Activated CD4-positive, alpha-beta T cell treated with anti-CD3 and anti-CD28 coated beads for 36 hours (primary cell): ENCODE data around the gene OR6Q1. TPM values are rescaled to one million over a fixed set of nuclear protein-coding genes. Genes with fewer than 3 reads are reported as not detected.
A peak's percentile ranks its signal among the peaks of the same experiment; 100 is the strongest.

Experiments used
- ATAC-seq: fragments of 200-7000 bp; cut with Tn5 transposase; one replicate; pipeline ENCODE4 v1.10.0; 2021; ENCODE audit warnings: mild to moderate bottlenecking, moderate library complexity
- CTCF ChIA-PET: fragments of 350-600 bp; sonication (Branson Sonifier 250); formaldehyde crosslinking; loops from one replicate; lab custom pipeline; 2021; ENCODE audit warnings: antibody characterized with exemption; lab: Charles Lee
- POLR2A ChIA-PET: fragments of 350-600 bp; sonication (Branson Sonifier 250); formaldehyde crosslinking; loops from one replicate; lab custom pipeline; 2021; ENCODE audit warnings: antibody characterized with exemption, inconsistent platforms; lab: Charles Lee
- DNase-seq: peaks from one replicate; pipeline ENCODE4 v3.0.0-alpha.2; 2020
- H3K27ac Mint-ChIP-seq: one replicate; pipeline ENCODE4 v1.8.0; 2021; ENCODE audit warnings: mixed read lengths
- H3K27me3 Mint-ChIP-seq: one replicate; pipeline ENCODE4 v1.8.0; 2021; ENCODE audit warnings: mixed read lengths
- H3K36me3 Mint-ChIP-seq: one replicate; pipeline ENCODE4 v1.8.0; 2021; ENCODE audit warnings: low read depth, mixed read lengths
- H3K4me1 Mint-ChIP-seq: one replicate; pipeline ENCODE4 v1.8.0; 2021; ENCODE audit warnings: mixed read lengths
- H3K4me3 Mint-ChIP-seq: one replicate; pipeline ENCODE4 v1.8.0; 2021; ENCODE audit warnings: mild to moderate bottlenecking, moderate library complexity, mixed read lengths
- H3K9me3 Mint-ChIP-seq: one replicate; pipeline ENCODE4 v1.8.0; 2021; ENCODE audit warnings: low read depth, mixed read lengths
- intact Hi-C, 2 experiments: fragments of 100-400 bp; cut with DNase I in 1 of 2; cut with micrococcal nuclease in 1 of 2; formaldehyde crosslinking; loops; one replicate each; pipeline versions ENCODE4 v1.14.2 to v1.15.1; 2022 to 2024; cut with DNase I, micrococcal nuclease
- total RNA-seq, 2 experiments: library from RNA; stranded (reverse); gene quantifications; one replicate each; pipeline ENCODE4 v1.2.3, GENCODE V29; 2021

The OR6Q1 gene
- total RNA-seq, 2 experiments from 2014 or later, result not detected

DNA sequence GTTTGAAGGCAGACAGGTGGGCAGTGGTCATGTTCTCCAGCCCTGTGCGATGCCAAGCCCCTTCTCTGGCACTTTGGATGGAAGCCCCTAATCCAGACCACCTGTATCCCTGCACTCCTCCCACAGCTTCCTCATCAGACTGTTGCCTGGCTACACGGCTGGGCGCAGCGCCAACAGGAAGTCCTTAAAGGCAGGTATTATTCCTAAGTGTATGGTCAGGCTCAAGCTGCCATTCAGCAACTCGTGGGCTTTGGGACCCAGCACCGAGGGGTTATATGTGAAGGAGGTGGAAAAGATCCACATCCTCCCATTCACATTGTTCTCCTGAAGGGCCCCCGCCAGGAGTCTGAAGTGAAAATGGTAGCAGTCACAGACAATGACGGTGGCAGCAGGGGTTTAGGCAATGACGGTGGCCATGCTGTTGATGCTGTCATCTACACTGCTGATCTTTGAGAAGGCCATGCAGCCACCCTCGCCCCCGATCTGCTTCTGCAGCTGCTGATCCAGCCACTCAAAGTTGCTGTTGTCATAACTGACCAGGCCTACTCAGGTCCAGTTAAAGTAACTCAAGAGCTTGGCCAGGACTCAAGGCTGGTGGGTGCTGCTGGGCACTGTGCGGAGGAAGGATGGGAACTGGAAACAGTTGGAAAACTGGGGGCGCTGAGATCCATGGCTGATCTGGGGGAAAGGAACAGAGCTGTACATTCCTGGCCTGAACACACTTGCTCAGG lies 27.7 kb downstream of the OR6Q1 start:
- no peak for ATAC-seq
- DNase-seq, result no peak
- ChIA-PET CTCF (interaction anchor here (0.8 kb wide), 1 partner anchor 1382 kb away, joined by 3 read pairs; no protein-coding TSS in a partner anchor), POLR2A (no interaction called here)
- intact Hi-C loops, result no loop called here
- Mint-ChIP-seq H3K4me3 (no peak overlapping the region), H3K27ac (no peak overlapping the region), H3K27me3 (peaks cover 4% of the 10 kb centered on the region), H3K9me3 (no peaks in the 10 kb centered on the region), H3K4me1 (no peaks in the 10 kb centered on the region), H3K36me3 (no peaks in the 10 kb centered on the region)

DNA sequence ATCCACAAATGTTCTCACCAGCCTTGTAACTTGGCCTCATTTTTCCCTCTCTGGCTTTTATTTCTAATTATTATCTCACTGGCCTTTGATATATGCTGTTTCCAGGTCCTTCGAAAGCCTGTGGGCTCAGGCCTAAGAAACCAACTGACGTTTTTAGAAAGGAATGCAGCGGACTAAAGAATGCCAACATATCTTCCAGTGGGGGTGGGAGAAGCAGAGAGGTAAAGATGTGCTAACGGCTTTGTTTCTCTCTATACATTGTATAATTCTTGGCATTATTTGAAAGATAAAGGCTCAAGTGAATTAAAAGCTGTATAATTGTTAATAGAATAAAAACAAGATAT lies 28.2 kb downstream of the OR6Q1 start:
- Mint-ChIP-seq H3K27me3 (peaks cover 4% of the 10 kb centered on the region), H3K27ac (no peak overlapping the region), H3K9me3 (no peaks in the 10 kb centered on the region), H3K4me1 (no peaks in the 10 kb centered on the region), H3K4me3 (no peak overlapping the region), H3K36me3 (no peaks in the 10 kb centered on the region)
- ATAC-seq (no peak), DNase-seq (no peak)
- intact Hi-C loops, result no loop called here
- ChIA-PET CTCF (no interaction called here), POLR2A (no interaction called here)

DNA sequence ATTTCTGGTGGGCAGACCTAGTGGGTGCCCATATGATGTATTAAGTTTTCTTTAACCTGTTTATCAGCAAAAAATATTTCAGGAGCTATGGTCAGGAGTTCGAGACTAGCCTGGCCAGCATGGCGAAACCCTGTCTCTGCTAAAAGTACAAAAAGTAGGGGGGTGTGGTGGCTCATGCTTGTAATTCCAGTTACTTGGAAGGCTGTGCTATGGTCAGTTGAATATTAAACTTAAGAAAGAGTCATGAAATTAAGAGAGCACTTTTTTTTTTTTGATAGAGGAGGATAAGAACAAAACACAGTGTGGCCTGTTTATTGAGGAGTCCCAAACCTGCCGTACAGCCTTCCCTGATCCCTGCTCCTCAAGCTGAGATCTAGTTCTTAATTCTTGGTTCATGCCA lies 29.8 kb downstream of the OR6Q1 start:
- ATAC-seq (no peak), DNase-seq (no peak)
- Mint-ChIP-seq H3K4me1 (no peaks in the 10 kb centered on the region), H3K36me3 (no peaks in the 10 kb centered on the region), H3K27me3 (peaks cover 2% of the 10 kb centered on the region), H3K4me3 (no peak overlapping the region), H3K27ac (no peak overlapping the region), H3K9me3 (no peaks in the 10 kb centered on the region)
- intact Hi-C loops, result no loop called here
- ChIA-PET POLR2A (no interaction called here), CTCF (no interaction called here)

DNA sequence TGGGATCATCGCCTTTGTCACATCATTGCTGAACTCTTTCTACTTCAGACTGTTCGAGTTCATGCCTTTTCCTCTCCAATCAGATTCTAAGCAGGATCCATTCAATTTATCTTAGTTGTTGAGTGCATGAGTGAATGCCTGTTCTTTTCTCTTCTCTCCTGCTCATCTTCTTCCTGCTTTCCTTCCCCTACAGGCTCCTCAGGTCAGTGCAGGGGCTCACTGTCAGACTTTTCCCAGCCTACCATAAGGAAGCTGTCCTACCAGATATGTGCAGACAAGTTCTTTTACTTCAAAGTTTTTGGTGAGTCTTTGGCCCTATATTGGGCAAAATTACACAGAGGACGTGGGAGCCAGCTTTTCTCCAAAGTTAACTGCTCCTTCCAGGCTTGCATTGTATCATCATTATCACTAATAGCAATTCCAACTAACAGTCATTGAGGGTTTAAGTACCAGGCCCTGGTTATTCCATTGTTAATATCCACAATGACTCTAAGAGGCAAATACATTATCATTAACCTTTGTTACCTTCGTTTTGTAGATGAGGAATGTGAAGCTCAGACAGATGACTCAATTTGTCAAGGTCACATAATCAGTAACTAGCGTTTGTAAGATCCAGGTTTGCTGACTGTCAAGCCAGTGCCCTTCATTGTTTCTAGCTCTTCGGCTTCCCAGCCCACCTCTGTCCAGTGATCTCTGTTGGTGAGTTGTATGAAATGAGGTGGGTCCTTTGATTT lies 30.4 kb downstream of the OR6Q1 start:
- peaks cover 2% of the 10 kb centered on the region for H3K27me3 Mint-ChIP-seq
- no peaks in the 10 kb centered on the region for H3K4me1 Mint-ChIP-seq
- H3K9me3 Mint-ChIP-seq, result no peaks in the 10 kb centered on the region
- H3K4me3 Mint-ChIP-seq, result no peak overlapping the region
- ChIA-PET POLR2A (no interaction called here), CTCF (no interaction called here)
- H3K36me3 Mint-ChIP-seq, result no peaks in the 10 kb centered on the region
- DNase-seq (no peak), ATAC-seq (no peak)
- no peak overlapping the region for H3K27ac Mint-ChIP-seq
- intact Hi-C loops, result no loop called here

DNA sequence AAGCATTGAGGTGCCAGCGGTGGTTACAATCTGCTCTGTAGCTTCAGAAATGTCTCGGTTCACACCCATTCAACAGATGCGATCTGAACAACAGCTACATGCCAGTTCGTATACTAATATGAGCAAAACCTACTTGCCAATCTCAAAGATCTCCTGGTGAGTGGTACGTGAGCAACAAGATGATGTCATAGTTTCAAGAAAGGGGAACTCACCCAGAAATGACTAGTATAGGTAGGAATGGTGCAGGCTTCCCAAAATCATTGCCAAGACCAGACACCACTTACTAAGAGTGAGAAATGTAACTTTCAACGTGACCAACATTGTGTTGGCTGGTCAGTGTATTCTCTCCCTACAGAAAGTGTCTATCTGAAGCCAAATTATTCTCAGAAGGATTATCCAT lies 31.1 kb downstream of the OR6Q1 start:
- ChIA-PET CTCF (no interaction called here), POLR2A (no interaction called here)
- no peak overlapping the region for H3K4me3 Mint-ChIP-seq
- intact Hi-C loops, result no loop called here
- H3K4me1 Mint-ChIP-seq, result no peaks in the 10 kb centered on the region
- no peaks in the 10 kb centered on the region for H3K36me3 Mint-ChIP-seq
- ATAC-seq, result peak; percentile 19
- H3K27ac Mint-ChIP-seq, result no peak overlapping the region
- no peak for DNase-seq
- no peaks in the 10 kb centered on the region for H3K9me3 Mint-ChIP-seq
- H3K27me3 Mint-ChIP-seq, result peaks cover 2% of the 10 kb centered on the region

DNA sequence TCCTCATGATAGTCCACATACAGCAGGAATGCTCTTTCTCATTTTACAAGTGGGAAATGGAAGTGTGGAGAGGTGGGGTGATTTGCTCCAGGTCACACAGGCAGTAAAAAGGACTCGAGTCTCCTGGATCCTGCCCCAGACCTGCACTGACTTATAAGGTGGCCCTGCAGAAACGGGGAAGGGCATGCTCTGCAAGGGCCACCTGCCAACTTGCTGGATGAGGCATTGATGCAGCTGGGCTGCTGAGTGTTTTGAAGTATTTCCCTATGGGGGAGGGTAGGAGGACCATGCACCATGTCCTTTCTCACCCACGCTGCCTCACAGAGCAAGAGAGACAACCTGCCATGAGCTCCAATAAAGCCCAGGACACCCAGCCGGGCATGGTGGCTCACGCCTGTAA lies 36.9 kb downstream of the OR6Q1 start:
- H3K27ac Mint-ChIP-seq, result no peak overlapping the region
- ChIA-PET POLR2A (no interaction called here), CTCF (interaction anchor here (0.6 kb wide), 1 partner anchor 217 kb away, joined by 3 read pairs; no protein-coding TSS in a partner anchor)
- H3K4me3 Mint-ChIP-seq, result no peak overlapping the region
- H3K4me1 Mint-ChIP-seq, result no peaks in the 10 kb centered on the region
- DNase-seq, result no peak
- peaks cover 2% of the 10 kb centered on the region for H3K27me3 Mint-ChIP-seq
- no peak for ATAC-seq
- no peaks in the 10 kb centered on the region for H3K9me3 Mint-ChIP-seq
- no peaks in the 10 kb centered on the region for H3K36me3 Mint-ChIP-seq
- intact Hi-C loops, result no loop called here

DNA sequence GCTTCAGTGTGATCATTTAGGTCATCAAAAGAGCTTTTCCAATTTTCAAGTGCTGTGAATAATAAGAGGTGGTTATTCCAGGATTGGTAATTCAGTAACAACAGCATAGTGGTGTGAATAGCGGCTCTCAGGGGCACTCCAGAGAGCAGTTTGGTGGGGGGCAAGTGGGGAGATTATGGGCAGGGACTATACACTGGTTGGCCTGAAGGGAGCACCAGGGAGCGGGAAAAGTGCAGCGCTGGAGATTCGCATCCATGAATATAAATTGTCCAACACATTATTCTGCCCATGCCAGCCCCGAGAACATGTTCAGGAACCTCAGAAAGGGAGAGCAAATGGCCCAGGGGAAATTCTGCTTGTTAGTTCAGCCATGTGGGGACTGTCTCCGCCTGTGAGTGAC lies 37.9 kb downstream of the OR6Q1 start:
- H3K36me3 Mint-ChIP-seq, result no peaks in the 10 kb centered on the region
- no peak for ATAC-seq
- POLR2A ChIA-PET, result no interaction called here

DNA sequence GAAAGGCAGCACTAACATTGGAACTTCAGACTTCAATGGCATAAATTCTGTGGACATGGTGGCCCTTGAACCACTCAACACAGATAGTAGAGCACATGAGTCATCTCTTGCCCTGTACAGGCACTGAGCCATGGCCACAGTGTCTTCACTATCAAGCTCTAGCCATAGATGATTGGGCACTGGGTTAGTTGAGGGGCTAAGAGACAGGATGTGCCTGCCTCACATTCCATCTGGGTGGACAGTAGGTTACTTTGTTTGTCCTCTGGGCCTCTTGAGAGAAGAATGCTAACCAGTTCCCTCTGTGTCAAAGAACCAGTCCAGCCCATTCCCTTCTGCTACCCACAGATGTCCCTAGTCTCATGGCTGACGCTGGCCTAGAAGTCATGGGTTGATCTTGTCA lies 39.8 kb downstream of the OR6Q1 start:
- ChIA-PET POLR2A (no interaction called here), CTCF (no interaction called here)
- no peaks in the 10 kb centered on the region for H3K36me3 Mint-ChIP-seq
- no peak for DNase-seq
- H3K27me3 Mint-ChIP-seq, result no peaks in the 10 kb centered on the region
- no peaks in the 10 kb centered on the region for H3K9me3 Mint-ChIP-seq
- intact Hi-C loops, result loop anchor here in 1 of 2 experiments (10.0 kb wide), 1 partner anchor 444 kb away; no protein-coding TSS in a partner anchor
- no peak for ATAC-seq
- H3K27ac Mint-ChIP-seq, result no peak overlapping the region
- H3K4me3 Mint-ChIP-seq, result no peak overlapping the region
- no peaks in the 10 kb centered on the region for H3K4me1 Mint-ChIP-seq

More for the DNA sequence above, 37.9 kb downstream of the OR6Q1 start:
- Mint-ChIP-seq H3K4me1 (no peaks in the 10 kb centered on the region), H3K27me3 (no peaks in the 10 kb centered on the region), H3K4me3 (no peak overlapping the region), H3K27ac (no peak overlapping the region), H3K9me3 (no peaks in the 10 kb centered on the region)
- no peak for DNase-seq
- CTCF ChIA-PET, result no interaction called here
- intact Hi-C loops, result no loop called here

DNA sequence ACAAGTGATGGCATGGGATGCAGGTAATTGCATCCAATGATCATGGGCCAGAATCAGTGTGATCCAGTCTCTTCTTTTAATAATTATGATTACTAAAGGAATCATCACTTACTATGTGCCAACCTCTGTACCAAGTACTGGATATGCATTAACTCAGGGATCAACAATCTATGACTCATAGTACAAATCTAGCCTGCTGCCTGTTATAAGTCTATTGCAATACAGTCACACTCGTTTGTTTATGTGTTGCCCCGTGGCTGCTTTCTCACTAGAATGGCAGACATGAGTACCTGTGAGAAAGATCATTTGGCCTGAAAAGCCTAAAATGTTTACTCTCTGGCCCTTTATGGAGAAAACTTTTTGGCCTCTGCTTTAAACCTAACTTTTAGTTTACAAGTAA lies 45.0 kb downstream of the OR6Q1 start:
- ATAC-seq, result no peak
- no peaks in the 10 kb centered on the region for H3K9me3 Mint-ChIP-seq
- POLR2A ChIA-PET, result interaction anchor here (0.6 kb wide), 1 partner anchor 218 kb away, joined by 3 read pairs; no protein-coding TSS in a partner anchor
- H3K4me1 Mint-ChIP-seq, result no peaks in the 10 kb centered on the region
- H3K27ac Mint-ChIP-seq, result no peak overlapping the region
- no peak overlapping the region for H3K4me3 Mint-ChIP-seq
- no peak for DNase-seq
- peaks cover 5% of the 10 kb centered on the region for H3K27me3 Mint-ChIP-seq
- CTCF ChIA-PET, result no interaction called here
- no peaks in the 10 kb centered on the region for H3K36me3 Mint-ChIP-seq
- intact Hi-C loops, result loop anchor here in 1 of 2 experiments (10.0 kb wide), 1 partner anchor 439 kb away; no protein-coding TSS in a partner anchor

Other genes starting within 250 kb of the OR6Q1 start
- not detected for gene OR9Q1, start 7.1 kb upstream of the OR6Q1 start, total RNA-seq
- not detected for gene OR9I1, start 94.6 kb downstream of the OR6Q1 start, total RNA-seq
- gene OR9Q2, start 158.1 kb downstream of the OR6Q1 start, total RNA-seq, result not detected
- not detected for gene OR1S2, start 173.2 kb downstream of the OR6Q1 start, total RNA-seq
- not detected for gene OR1S1, start 181.8 kb downstream of the OR6Q1 start, total RNA-seq
- gene OR10Q1, start 198.0 kb downstream of the OR6Q1 start, total RNA-seq, result not detected
- gene OR10W1, start 237.3 kb downstream of the OR6Q1 start, total RNA-seq, result not detected